Ishikawa (cell line): ENCODE results near the gene TTC9B.

ENCODE experiments used
- EP300 ChIP-seq: IDR thresholded peaks from 2 replicates; pipeline ENCODE4 v1.6.1; 2012; ENCODE audit warnings: borderline replicate concordance
- FOXM1 ChIP-seq: IDR thresholded peaks from 2 replicates; pipeline ENCODE4 v1.6.1; 2012; ENCODE audit warnings: low read depth, borderline replicate concordance
- MAX ChIP-seq: IDR thresholded peaks from 2 replicates; pipeline ENCODE4 v1.6.1; 2012
- NFIC ChIP-seq: IDR thresholded peaks from 2 replicates; pipeline ENCODE4 v1.6.1; 2012
- REST ChIP-seq: IDR thresholded peaks from 2 replicates; pipeline ENCODE4 v1.6.1; 2012; ENCODE audit warnings: low read depth, mild to moderate bottlenecking
- YY1 ChIP-seq: IDR thresholded peaks from 2 replicates; pipeline ENCODE4 v1.6.1; 2012; ENCODE audit warnings: low read depth
- ZBTB7A ChIP-seq: IDR thresholded peaks from 2 replicates; pipeline ENCODE4 v1.6.1; 2012; ENCODE audit warnings: low read depth

- no peak for TF ChIP-seq NFIC
- no peak for TF ChIP-seq EP300
- TF ChIP-seq FOXM1: no peak
- no peak for TF ChIP-seq ZBTB7A
- TF ChIP-seq YY1: no peak
- TF ChIP-seq MAX: no peak
- no peak for TF ChIP-seq REST
These were observed 4.8 kb downstream of the TTC9B start for GRCh38 chr19:40213251-40213829.
